Measurements from ENCODE around the gene LRPAP1.

DNA sequence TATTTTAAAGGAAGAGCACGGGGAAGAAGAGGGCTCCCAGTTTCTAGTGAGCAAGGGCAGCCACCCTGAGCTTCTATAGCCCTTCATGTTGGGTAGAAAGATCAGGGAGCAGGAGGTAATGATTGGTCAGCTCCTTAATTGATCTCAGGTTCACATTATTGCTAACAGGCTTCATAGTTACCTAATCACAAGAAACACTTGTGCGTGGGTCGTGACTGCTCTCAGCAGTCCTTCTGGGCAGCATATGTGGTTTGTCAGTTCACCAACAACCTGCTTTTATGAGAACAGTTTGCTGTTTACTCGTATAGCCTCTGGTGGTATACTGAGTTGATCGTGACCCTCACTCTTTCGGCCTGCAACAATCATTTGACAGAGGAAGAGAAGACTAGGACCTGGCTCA lies 73.9 kb downstream of the LRPAP1 start:
- TF ChIP-seq, protein P1, sequence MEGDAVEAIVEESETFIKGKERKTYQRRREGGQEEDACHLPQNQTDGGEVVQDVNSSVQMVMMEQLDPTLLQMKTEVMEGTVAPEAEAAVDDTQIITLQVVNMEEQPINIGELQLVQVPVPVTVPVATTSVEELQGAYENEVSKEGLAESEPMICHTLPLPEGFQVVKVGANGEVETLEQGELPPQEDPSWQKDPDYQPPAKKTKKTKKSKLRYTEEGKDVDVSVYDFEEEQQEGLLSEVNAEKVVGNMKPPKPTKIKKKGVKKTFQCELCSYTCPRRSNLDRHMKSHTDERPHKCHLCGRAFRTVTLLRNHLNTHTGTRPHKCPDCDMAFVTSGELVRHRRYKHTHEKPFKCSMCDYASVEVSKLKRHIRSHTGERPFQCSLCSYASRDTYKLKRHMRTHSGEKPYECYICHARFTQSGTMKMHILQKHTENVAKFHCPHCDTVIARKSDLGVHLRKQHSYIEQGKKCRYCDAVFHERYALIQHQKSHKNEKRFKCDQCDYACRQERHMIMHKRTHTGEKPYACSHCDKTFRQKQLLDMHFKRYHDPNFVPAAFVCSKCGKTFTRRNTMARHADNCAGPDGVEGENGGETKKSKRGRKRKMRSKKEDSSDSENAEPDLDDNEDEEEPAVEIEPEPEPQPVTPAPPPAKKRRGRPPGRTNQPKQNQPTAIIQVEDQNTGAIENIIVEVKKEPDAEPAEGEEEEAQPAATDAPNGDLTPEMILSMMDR (IDR thresholded peaks at IDR 0.05): no peak
- TF ChIP-seq POLR2A (IDR thresholded peaks at IDR 0.05): no peak
